Measurements from ENCODE around the gene PPP1R27.

PPP1R27 gene

DNA sequence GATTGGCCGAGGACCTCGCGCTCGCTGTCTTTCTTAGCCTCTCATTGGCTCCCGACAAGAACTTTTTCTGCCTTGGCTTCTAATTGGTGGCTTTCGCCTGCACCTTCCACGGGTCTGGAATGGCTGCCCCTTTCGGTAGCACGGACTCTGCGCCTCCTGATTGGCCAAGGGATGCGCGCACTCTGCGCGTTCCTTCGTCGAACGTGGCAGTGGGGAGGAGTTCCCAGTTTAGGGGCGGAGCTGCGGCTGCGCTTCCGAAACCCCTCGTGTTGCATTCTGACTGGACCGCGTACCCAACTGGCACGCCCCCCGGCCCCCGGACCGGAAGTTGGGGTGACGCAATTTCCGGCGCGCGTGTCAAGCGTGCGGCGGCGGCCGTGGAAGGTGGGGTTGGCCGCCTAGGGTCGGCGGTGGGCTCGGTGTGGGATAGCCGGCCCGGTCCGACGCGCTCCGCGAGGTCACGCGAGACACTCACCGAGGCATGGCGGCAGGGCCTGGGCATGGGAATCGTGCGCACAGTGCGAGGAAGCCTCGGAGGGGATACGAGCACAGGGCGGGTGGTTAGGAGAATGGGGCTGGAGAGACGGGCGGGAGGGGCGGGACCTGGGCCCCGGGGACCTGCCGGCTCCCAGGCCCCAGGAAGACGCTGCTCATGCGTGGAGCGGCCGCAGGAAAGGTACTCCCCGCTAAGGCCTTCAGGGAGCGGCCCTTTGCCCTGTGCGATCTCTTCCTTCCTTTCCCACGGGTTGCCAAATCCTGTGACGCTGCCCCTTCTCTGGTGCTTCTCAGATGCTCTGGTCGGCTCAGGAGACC lies 26.1 kb upstream of the PPP1R27 start:
- TF ChIP-seq, protein P1, sequence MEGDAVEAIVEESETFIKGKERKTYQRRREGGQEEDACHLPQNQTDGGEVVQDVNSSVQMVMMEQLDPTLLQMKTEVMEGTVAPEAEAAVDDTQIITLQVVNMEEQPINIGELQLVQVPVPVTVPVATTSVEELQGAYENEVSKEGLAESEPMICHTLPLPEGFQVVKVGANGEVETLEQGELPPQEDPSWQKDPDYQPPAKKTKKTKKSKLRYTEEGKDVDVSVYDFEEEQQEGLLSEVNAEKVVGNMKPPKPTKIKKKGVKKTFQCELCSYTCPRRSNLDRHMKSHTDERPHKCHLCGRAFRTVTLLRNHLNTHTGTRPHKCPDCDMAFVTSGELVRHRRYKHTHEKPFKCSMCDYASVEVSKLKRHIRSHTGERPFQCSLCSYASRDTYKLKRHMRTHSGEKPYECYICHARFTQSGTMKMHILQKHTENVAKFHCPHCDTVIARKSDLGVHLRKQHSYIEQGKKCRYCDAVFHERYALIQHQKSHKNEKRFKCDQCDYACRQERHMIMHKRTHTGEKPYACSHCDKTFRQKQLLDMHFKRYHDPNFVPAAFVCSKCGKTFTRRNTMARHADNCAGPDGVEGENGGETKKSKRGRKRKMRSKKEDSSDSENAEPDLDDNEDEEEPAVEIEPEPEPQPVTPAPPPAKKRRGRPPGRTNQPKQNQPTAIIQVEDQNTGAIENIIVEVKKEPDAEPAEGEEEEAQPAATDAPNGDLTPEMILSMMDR (IDR thresholded peaks at IDR 0.05; ENCODE audit: insufficient read depth, low read depth, low read length, missing control alignments): no peak
- peak; percentile 100 for DNase-seq (ENCODE audit: low read depth)
- peak overlapping the region; percentile 92 for H3K4me3 ChIP-seq (ENCODE audit: low read length)

DNA sequence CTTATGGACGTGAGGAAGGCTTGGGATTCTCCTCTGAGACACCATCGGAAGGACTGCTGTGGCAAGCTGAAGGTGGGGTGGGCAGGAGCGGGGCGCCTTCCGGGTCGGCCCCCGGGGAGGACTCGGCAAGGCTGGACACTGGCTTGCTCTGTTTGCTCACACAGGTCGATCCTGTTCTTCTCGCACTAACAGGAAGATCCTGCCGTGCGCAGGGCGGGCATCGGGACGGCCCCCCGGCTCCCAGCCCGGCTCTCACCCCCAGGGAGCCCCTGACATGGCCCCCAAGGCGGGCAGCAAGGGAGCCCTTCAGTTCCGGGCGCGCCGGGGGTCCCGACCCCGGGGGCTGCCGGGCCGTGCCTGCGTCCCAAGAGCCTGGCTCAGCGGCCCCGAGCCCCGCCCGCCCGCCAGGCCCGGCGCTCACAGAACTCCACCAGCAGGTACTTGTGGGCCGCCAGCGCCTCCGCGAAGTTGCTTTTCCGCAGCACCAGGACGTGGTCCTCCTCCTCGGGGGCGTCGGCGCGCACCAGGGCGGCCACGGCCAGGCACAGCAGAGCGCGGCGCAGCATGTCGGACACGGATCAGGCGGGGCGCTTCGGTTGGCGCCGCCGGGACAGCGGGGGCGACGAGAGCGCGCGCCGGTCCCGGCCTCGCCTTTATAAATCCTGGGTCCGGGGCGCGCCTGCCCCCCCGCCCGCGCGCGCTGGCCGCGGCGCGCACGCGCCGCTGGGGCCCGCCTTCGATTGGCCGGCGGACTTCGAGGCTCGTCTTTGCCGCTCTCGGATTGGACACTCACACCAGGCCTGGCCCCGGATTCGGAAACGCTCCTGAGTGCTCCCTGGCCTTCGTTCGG lies 25.3 kb upstream of the PPP1R27 start, which contains the start of gene P4HB:
TSS of gene P4HB (minus strand) at position 630 of the 850 bp plus-strand sequence. CDS start at position 566, 64 bp downstream.
- DNase-seq (ENCODE audit: low read depth): no peak
- TF ChIP-seq, protein P1 (IDR thresholded peaks at IDR 0.05; ENCODE audit: insufficient read depth, low read depth, low read length, missing control alignments): no peak
- peak within 1 kb of the TSS; percentile 93 for H3K4me3 ChIP-seq (ENCODE audit: low read length)

DNA sequence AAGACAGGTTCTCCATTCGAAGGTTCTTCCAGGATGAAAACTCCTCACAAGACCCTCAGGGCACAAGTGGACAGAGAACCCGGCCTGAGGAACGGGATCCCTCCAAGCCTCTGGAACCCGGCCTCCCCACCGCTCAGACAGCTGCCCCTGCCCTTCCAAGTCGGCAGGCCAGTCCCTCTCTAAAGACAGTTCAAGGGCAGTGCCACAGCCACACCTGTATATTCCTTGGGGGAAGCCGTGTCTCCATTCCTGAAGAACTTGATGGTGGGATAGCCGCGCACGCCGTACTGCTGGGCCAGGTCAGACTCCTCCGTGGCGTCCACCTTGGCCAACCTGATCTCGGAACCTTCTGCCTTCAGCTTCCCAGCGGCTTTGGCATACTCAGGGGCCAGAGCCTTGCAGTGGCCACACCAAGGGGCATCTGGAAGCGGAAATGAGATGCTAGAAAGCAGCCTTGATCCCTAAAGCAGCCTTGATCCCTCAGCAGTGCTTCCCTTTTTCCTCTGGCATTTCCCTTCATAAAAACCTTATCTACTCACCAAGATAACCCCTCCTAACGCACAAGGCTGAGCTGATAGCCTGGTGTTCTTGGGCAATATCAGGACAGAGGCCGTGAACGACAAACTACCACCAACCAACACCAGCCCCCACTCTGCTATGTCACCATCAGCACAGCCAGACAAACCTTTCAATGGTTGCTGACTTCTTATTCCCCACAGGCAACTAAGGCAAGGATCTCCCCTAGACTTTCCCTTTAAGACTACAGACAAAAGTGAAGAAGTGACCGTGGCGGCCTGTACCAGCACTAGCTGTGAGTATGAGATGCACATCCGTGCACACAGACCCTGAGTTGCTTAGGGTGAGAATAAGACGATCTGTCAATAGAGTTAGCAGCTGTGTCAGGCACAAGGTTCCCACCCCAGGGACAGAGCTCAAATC lies 24.4 kb upstream of the PPP1R27 start:
- DNase-seq (ENCODE audit: low read depth): no peak
- TF ChIP-seq, protein P1 (IDR thresholded peaks at IDR 0.05; ENCODE audit: insufficient read depth, low read depth, low read length, missing control alignments): no peak
- peak overlapping the region; percentile 93 for H3K4me3 ChIP-seq (ENCODE audit: low read length)

DNA sequence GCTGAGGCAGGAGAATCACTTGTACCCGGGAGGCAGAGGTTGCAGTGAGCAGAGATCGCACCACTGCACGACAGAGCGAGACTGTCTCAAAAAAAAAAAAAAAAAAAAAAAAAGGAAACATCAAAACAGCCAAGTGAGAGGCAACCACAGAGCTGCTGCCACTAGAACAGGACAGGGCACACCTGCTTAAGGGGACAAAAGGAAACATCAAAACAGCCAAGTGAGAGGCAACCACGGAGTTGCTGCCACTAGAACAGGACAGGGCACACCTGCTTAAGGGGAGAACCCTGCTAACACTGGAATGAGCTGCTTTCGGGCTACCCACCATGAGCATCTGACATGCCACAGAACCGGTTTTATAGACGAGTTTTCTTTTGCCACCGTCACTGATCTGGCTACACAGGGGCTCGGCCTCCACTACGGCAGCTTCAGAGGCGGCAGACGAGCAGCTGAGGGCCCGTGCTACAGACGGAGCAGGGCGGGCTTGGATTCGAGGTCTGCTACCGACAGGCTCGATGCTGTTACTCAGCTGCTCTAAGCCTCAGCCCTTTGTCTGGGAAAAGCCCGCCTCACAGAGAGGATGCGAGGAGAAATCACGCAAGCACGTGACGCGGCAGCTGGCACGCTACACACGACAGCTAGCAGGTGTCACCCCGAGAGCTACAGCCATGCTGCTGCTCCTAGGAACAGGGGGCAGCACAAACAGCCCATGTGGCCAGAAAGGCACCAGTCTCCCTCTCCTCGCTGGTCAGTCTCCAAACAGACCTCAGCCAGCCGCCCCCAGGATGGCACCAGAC lies 23.5 kb upstream of the PPP1R27 start:
- no peak for DNase-seq (ENCODE audit: low read depth)
- peak overlapping the region; percentile 93 for H3K4me3 ChIP-seq (ENCODE audit: low read length)
- TF ChIP-seq, protein P1 (IDR thresholded peaks at IDR 0.05; ENCODE audit: insufficient read depth, low read depth, low read length, missing control alignments): no peak

DNA sequence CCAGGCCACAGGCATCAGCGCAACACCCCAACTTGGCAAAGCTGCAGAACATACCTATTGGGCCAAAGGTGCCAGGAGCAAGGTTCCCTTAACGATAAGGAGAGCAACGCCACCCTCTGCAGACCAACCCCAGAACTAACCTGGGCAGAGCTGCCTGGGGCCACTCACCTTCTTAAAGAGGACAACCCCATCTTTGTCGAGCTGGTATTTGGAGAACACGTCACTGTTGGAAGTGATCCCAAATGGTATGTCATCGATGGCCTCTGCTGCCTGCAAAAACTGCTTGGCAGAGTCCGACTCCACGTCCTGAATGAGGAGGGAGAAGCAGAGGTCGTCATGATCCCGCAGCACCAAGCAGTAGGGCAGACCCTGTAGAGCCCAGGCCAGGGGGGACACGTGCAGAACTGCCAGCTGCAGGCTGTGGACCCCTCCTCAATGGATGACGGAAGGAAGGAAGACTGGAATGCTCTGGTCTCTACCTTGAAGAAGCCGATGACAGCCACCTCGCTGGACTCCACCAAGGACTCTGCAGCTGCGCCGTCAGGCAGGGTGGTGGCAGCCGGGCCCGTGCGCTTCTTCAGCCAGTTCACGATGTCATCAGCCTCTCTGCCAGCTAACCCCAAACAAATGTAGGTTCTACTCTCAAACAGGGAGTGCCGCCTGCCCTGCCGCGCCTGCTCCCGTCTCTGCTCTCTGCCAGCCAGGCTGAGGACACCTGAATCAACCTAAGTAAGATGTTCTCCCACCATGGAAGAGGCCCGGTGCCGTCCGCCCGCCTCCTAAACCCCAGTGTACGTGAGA lies 20.3 kb upstream of the PPP1R27 start:
- TF ChIP-seq, protein P1 (IDR thresholded peaks at IDR 0.05; ENCODE audit: insufficient read depth, low read depth, low read length, missing control alignments): peak; percentile 51
- DNase-seq (ENCODE audit: low read depth): peak; percentile 74
- H3K4me3 ChIP-seq (ENCODE audit: low read length): no peak overlapping the region
